Mammary epithelial cell (primary cell): ENCODE data around the gene IFITM2.

Source experiments
- EZH2 ChIP-seq: IDR thresholded peaks from 2 replicates; pipeline ENCODE4 v1.6.1; 2012; ENCODE audit warnings: low read length, inconsistent platforms, borderline replicate concordance
- TF ChIP-seq, protein P1 (sequence below), 2 donors: IDR thresholded peaks in 1 of 2; conservative IDR thresholded peaks in 1 of 2; 2 replicates each; pipeline ENCODE4 v1.5.1; 2011 to 2012; ENCODE audit warnings: inconsistent platforms in 2 of 2, low read length in 2 of 2, mild to moderate bottlenecking in 2 of 2, control low read depth in 1 of 2, low read depth in 1 of 2; ENCODE audit not compliant: insufficient read depth in 1 of 2; ENCODE audit errors: extremely low read depth in 1 of 2

DNA sequence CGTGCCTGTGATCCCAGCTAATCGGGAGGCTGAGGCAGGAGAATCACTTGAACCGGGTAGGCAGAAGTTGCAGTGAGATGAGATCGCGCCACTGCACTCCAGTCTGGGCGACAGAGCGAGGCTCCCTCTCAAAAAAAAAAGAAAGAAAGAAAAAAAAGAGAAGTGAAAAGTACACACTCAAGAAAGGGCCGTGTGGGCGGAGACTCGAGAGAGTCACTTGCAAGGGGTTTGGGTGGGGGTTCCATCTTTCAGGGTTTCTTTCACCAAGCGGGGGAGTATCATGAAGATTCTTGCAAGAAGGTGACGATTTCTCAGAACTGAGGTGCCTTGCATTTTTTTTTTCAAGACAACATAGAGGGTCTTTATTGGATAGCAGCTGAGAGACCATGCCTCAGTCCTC lies 4.3 kb upstream of the IFITM2 start:
- TF ChIP-seq, protein P1, sequence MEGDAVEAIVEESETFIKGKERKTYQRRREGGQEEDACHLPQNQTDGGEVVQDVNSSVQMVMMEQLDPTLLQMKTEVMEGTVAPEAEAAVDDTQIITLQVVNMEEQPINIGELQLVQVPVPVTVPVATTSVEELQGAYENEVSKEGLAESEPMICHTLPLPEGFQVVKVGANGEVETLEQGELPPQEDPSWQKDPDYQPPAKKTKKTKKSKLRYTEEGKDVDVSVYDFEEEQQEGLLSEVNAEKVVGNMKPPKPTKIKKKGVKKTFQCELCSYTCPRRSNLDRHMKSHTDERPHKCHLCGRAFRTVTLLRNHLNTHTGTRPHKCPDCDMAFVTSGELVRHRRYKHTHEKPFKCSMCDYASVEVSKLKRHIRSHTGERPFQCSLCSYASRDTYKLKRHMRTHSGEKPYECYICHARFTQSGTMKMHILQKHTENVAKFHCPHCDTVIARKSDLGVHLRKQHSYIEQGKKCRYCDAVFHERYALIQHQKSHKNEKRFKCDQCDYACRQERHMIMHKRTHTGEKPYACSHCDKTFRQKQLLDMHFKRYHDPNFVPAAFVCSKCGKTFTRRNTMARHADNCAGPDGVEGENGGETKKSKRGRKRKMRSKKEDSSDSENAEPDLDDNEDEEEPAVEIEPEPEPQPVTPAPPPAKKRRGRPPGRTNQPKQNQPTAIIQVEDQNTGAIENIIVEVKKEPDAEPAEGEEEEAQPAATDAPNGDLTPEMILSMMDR (conservative IDR thresholded peaks at IDR 0.05 in 1 of 2, IDR thresholded peaks at IDR 0.05 in 1 of 2; ENCODE audit: extremely low read depth in 1 of 2, insufficient read depth in 1 of 2, low read depth in 1 of 2, low read length in 2 of 2): no peak
- TF ChIP-seq EZH2: no peak
